AG08395 (cell line): Measurements from ENCODE around the gene PON1.

Source experiments
- DNase-seq: peaks from one replicate; pipeline ENCODE4 v3.0.0; 2012; ENCODE audit warnings: mixed read lengths, low spot score

Gene PON1

GRCh38 chr7:95317546-95317945, 6.8 kb downstream of the PON1 start:
- DNase-seq, result no peak

DNA sequence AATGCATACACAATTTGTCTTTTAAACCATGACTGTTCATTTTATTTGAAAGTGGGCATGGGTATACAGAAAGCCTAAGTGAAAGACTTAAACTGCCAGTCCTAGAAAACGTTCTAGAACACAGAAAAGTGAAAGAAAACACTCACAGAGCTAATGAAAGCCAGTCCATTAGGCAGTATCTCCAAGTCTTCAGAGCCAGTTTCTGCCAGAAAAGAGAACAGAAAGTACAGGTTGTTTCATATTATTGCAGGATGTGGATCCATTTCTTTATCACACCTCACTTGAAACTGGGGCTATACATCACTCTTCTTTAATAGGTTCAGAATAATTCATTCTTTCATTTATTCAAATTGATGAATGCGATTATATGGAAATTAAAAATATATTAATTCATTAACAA, 7.7 kb downstream of the PON1 start:
- DNase-seq, result no peak

- no peak for DNase-seq
These were observed 11.8 kb downstream of the PON1 start for GRCh38 chr7:95312561-95312960.

- no peak for DNase-seq
These were observed 12.9 kb downstream of the PON1 start for GRCh38 chr7:95311389-95311788.

- DNase-seq, result no peak
These were observed 14.4 kb downstream of the PON1 start for GRCh38 chr7:95309951-95310350.

GRCh38 chr7:95304990-95305389, 19.3 kb downstream of the PON1 start:
- no peak for DNase-seq

- no peak for DNase-seq
These were observed 21.1 kb downstream of the PON1 start for GRCh38 chr7:95303013-95303905.

DNA sequence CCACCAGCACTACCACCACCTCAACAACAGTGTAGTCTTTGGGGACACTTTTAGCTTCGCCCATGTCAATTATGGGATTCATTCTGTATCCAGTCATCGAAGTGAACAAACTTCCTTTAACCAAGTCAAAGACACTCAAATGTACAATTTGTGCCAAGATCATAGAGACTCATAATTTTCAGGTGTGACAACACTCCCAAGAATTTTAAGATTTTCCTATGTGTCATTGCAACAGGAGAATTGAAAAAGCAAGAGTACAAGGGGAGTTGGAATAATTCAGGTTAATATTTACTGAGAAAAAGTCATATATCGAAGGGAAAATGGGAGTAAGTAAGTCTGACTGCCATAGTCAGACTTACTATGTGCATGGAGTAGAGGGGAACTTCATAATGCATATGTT, 26.2 kb downstream of the PON1 start:
- DNase-seq, result no peak

GRCh38 chr7:95297041-95297440, 27.3 kb downstream of the PON1 start:
- DNase-seq, result no peak

DNA sequence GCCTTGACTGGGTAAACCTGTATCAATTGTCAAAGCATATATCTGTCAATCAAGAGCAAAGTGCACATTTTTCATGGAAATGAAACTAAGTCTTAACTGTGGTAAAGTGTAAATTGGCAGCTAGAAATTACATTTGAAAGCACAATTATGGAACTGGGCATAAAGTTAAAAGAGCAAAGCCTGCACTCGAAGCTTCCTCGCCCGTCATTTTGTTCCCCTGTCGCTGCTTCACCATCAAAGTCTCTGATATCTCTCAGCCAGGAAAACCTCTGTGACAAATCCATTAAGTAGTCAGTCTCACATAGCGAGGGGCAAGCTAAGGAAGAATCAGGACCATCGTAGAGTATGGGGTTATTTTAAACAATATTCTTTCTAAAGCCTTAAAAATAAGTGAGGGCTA, 27.9 kb downstream of the PON1 start:
- no peak for DNase-seq

DNA sequence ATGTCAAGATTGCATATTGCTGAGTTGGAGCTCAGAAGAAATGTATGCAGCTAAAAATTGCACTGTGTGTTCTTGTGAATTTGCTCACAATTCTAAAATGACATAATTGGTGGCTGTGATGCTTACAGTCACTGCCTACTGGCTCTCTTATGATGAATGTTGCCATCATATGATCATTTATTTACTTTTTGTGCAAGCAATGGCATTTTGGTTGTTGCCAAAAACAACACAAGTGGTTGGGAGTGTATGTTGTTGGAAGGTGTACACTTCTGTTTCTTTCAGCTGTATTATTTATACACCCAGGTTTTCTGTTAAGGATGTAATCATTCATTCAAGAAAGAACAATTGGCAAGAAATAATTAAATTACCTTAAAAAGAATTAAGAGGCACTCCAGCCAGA, 28.9 kb downstream of the PON1 start:
- no peak for DNase-seq

GRCh38 chr7:95290166-95290830, 34.0 kb downstream of the PON1 start:
- no peak for DNase-seq

- no peak for DNase-seq
These were observed 38.2 kb downstream of the PON1 start for GRCh38 chr7:95286096-95286495.

DNA sequence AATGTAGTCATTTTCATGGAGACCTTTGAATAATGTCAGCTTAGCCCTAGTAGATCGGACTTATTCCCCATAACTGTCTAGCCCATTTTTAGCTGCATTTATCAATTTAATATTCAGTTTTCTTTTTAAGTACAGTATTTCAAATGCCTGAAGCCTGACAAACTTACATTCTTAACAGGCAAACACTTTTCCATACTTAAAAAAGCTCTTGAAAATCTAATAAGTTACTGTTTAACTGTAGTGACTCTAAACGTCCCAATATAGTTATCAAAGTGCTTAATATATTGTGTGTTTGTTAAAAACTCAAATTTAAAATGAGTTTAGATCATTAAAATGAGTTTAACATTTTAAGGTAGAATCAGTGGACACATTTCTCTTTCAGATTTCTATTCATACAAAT, 44.9 kb downstream of the PON1 start:
- DNase-seq, result no peak

GRCh38 chr7:95276114-95276513, 48.2 kb downstream of the PON1 start:
- no peak for DNase-seq

GRCh38 chr7:95269640-95270039, 54.7 kb downstream of the PON1 start:
- no peak for DNase-seq

DNA sequence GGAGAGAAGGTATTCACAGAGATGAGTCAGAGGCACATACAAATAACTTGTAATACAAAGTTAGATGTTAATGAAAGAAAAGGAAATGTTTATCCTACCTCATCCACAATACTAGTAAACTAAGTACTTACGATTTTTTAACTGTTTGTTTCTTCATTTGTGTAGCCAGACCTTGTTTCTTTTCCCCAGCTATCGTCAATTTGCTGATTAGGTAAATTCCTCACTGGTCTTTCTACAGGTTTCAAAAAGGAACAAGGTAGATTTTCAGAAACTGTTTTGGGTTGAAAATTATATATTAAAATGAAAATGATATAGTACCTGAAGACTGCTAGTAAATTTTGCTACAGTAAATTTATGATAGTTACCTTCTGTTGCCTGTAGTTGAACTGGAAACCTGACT, 56.6 kb downstream of the PON1 start:
- no peak for DNase-seq

GRCh38 chr7:95265634-95266033, 58.7 kb downstream of the PON1 start:
- DNase-seq, result no peak

- DNase-seq, result no peak
These were observed 59.9 kb downstream of the PON1 start for GRCh38 chr7:95264363-95264891.

- DNase-seq, result no peak
These were observed 60.5 kb downstream of the PON1 start for GRCh38 chr7:95263785-95264362.

DNA sequence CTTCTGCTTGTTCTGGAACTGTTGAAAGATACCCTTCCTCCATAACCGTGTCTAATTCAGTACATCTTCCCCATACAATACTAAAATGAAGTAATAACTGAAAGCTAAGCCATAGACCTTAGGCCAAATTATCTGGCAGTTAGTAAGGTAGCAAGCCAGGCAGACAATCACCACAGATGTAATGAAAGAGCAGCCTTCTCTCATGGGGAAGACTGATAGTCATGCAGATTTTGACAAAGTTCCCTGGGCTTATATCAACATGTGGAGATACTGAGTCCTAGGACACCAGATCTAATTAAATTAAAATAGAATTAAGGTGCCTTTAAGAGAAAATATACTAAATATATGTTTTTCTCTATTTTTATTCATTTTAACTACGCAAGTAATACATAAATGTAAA, 61.5 kb downstream of the PON1 start:
- no peak for DNase-seq

DNA sequence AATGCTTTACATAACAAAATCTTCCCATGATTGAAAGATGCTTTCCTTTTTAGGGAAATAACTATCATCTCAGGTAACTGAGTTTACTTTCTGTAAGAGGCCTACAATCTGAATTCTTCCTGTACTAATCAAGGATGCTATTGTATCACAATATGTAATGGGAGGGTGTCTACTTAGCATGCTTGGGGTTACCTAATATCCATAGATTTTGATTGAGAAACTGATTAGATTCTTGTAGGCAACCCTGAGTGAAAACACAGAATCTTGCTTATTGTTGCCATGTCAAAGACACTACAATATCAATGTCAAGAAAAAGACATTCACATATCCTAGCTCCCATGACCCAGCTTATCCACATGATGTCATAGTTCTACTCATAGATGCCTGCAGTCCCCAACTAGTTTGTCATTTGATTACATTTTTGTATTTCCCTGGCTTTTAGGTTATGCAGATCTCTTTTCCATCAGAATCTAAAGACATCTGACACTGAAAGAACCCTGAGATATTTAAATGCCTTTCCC, 62.4 kb downstream of the PON1 start:
- no peak for DNase-seq

GRCh38 chr7:95255691-95256090, 68.6 kb downstream of the PON1 start:
- no peak for DNase-seq
